Measurements from ENCODE around the gene SELPLG.
"Not testable (repeated sequence)": the region's sequence is repeated elsewhere in the genome, so short reads cannot be mapped to it uniquely, and the experiment has no call there.

SELPLG gene

GRCh38 chr12:108654622-108655021, 20.9 kb upstream of the SELPLG start:
- not testable (repeated sequence) for DNase-seq

- no peak for DNase-seq
Observed at GRCh38 chr12:108653922-108654321, 20.2 kb upstream of the SELPLG start.

- no peak for DNase-seq
Observed at GRCh38 chr12:108653082-108653516, 19.4 kb upstream of the SELPLG start.

- no peak for DNase-seq
Observed at GRCh38 chr12:108650083-108650482, 16.4 kb upstream of the SELPLG start.

GRCh38 chr12:108649669-108650068, 16.0 kb upstream of the SELPLG start:
- no peak for DNase-seq

- DNase-seq, result no peak
Observed at GRCh38 chr12:108649126-108649525, 15.4 kb upstream of the SELPLG start.

- DNase-seq, result no peak
Observed at GRCh38 chr12:108648371-108648770, 14.7 kb upstream of the SELPLG start.

- no peak for DNase-seq
Observed at GRCh38 chr12:108647585-108648287, 14.0 kb upstream of the SELPLG start.

- DNase-seq, result no peak
Observed at GRCh38 chr12:108646600-108647579, 13.2 kb upstream of the SELPLG start.

- no peak for DNase-seq
Observed at GRCh38 chr12:108645686-108646599, 12.2 kb upstream of the SELPLG start.

- DNase-seq, result no peak
Observed at GRCh38 chr12:108644811-108645120, 11.1 kb upstream of the SELPLG start.

- no peak for DNase-seq
Observed at GRCh38 chr12:108643941-108644810, 10.5 kb upstream of the SELPLG start.

GRCh38 chr12:108642899-108643654, 9.4 kb upstream of the SELPLG start:
- no peak for DNase-seq

GRCh38 chr12:108642269-108642870, 8.7 kb upstream of the SELPLG start:
- no peak for DNase-seq

- no peak for DNase-seq
Observed at GRCh38 chr12:108641446-108642268, 8.0 kb upstream of the SELPLG start.

- peak; percentile 11 for DNase-seq
Observed at GRCh38 chr12:108640802-108641445, 7.2 kb upstream of the SELPLG start.

- DNase-seq, result no peak
Observed at GRCh38 chr12:108638997-108639822, 5.5 kb upstream of the SELPLG start.

- DNase-seq, result no peak
Observed at GRCh38 chr12:108638141-108638827, 4.6 kb upstream of the SELPLG start.

Data from COR-L47 (cell line).